Measurements from ENCODE around the gene BRSK2. TPM values are rescaled to one million over a fixed set of nuclear protein-coding genes. Genes with fewer than 3 reads are reported as not detected.

Gene BRSK2
- total and polyA plus RNA-seq, 2 of the 4 experiments (the other 2 are of a cell fraction), result 0.18 to 0.62 TPM

- H3K79me1 ChIP-seq (ENCODE audit: low read depth in 1 of 2, low read length in 2 of 2), result no peaks in the 10 kb centered on the region
Measured at GRCh38 chr11:1387521-1387920, 2.2 kb upstream of the BRSK2 start.

More at GRCh38 chr11:1387521-1387920, 2.2 kb upstream of the BRSK2 start:
- no peaks in the 10 kb centered on the region for H3K9me1 ChIP-seq (ENCODE audit: insufficient read depth, low read length)
- H2AFZ ChIP-seq (replicated peaks; ENCODE audit: low read length, poor library complexity), result no peak overlapping the region
- H4K20me1 ChIP-seq (ENCODE audit: insufficient read depth, low read length), result no peaks in the 10 kb centered on the region
- no peak for DNase-seq
- H3K27me3 ChIP-seq (ENCODE audit: control insufficient read depth, insufficient read depth, low read length), result peaks cover 16% of the 10 kb centered on the region
- WGBS, 2 experiments (ENCODE audit: extremely low coverage in 2 of 2, insufficient read length in 1 of 2), result 97% methylated on average over 8 of the region's 10 CpGs; no CpG with 5 or more reads in 1 of the 2 experiments
- dilution Hi-C loops (cut with HindIII; ENCODE audit: low sequenced_read_pairs, unreplicated experiment) (no loop called here), in situ Hi-C loops (cut with MboI; ENCODE audit: low sequenced_read_pairs) (no loop called here), intact Hi-C loops (cut with micrococcal nuclease) (loop anchor here (5.0 kb wide), 1 partner anchor 125 kb away; no protein-coding TSS in a partner anchor)
- H3K4me3 ChIP-seq (ENCODE audit: insufficient read depth, low read depth, low read length), result no peak overlapping the region
- no peak overlapping the region for H3K56ac ChIP-seq (ENCODE audit: extremely low read depth, insufficient read depth, low read length)
- H2BK20ac ChIP-seq (ENCODE audit: low read depth, low read length), result no peak overlapping the region
- BruUV-seq (replicated peaks), result no TSS peak
- H4K91ac ChIP-seq (ENCODE audit: insufficient read depth, low read depth, low read length), result no peak overlapping the region
- no peak for ATAC-seq (ENCODE audit: low read depth)
- peaks cover 5% of the 10 kb centered on the region; the same call in 1 of the 2 replicates for H3K4me1 ChIP-seq (ENCODE audit: control insufficient read depth, insufficient read depth, low read length)
- H4K5ac ChIP-seq (ENCODE audit: low read depth, low read length), result no peak overlapping the region
- no peak overlapping the region for H3K23ac ChIP-seq (ENCODE audit: low read depth, low read length)
- POLR2A ChIA-PET (ENCODE audit: unreplicated experiment), result no interaction called here
- no peak overlapping the region for H3K14ac ChIP-seq (replicated peaks; ENCODE audit: low read depth, low read length)
- no peak overlapping the region for H2BK120ac ChIP-seq (ENCODE audit: low read depth, low read length)
- no peaks in the 10 kb centered on the region for H3K9me3 ChIP-seq (ENCODE audit: control insufficient read depth, insufficient read depth, low read length)
- no peak overlapping the region for H3K27ac ChIP-seq (ENCODE audit: insufficient read depth, low read length)
- CTCF ChIA-PET, result no interaction called here
- no peak overlapping the region for H3K18ac ChIP-seq (ENCODE audit: low read depth, low read length)
- no peak overlapping the region for H2AK9ac ChIP-seq (replicated peaks; ENCODE audit: low read depth, low read length, poor library complexity)
- H2AK5ac ChIP-seq (ENCODE audit: low read depth, low read length), result no peak overlapping the region
- no peak overlapping the region for H3K4ac ChIP-seq (ENCODE audit: low read depth, low read length)
- H4K8ac ChIP-seq (ENCODE audit: low read depth in 2 of 2, low read length in 2 of 2), result no peak overlapping the region
- no peak overlapping the region for H2BK15ac ChIP-seq (ENCODE audit: low read depth, low read length)
- H3K4me2 ChIP-seq (ENCODE audit: low read depth, low read length), result no peak overlapping the region
- H3K9ac ChIP-seq (ENCODE audit: low read depth, low read length), result no peak overlapping the region
- H3K36me3 ChIP-seq (ENCODE audit: control insufficient read depth, insufficient read depth, low read length), result no peaks in the 10 kb centered on the region
- TF ChIP-seq CHD1 (IDR thresholded peaks at IDR 0.05; ENCODE audit: low read depth, low read length), result no peak
- TF ChIP-seq FOS (IDR thresholded peaks at IDR 0.05; ENCODE audit: low read depth, low read length), result no peak
- TF ChIP-seq MAFK (IDR thresholded peaks at IDR 0.05; ENCODE audit: low read depth, low read length), result no peak
- no peak for TF ChIP-seq NFE2L2 (IDR thresholded peaks at IDR 0.05; ENCODE audit: low read depth, low read length)
- TF ChIP-seq MAZ (IDR thresholded peaks at IDR 0.05; ENCODE audit: borderline replicate concordance, low read depth, low read length), result no peak
- no peak for TF ChIP-seq USF2 (IDR thresholded peaks at IDR 0.05; ENCODE audit: low read depth, low read length)
- TF ChIP-seq RAD21 (IDR thresholded peaks at IDR 0.05; ENCODE audit: low read length), result no peak
- TF ChIP-seq RCOR1 (IDR thresholded peaks at IDR 0.05; ENCODE audit: insufficient replicate concordance, low read length), result no peak
- TF ChIP-seq RFX5 (IDR thresholded peaks at IDR 0.05; ENCODE audit: low read depth, low read length), result no peak
- no peak for TF ChIP-seq POLR2A (IDR thresholded peaks at IDR 0.05; ENCODE audit: low read depth, low read length)
- no peak for TF ChIP-seq SMC3 (IDR thresholded peaks at IDR 0.05; ENCODE audit: low read depth, low read length)
- TF ChIP-seq CTCF (conservative IDR thresholded peaks at IDR 0.05; ENCODE audit: low read depth, low read length), result no peak
- TF ChIP-seq MXI1 (IDR thresholded peaks at IDR 0.05; ENCODE audit: borderline replicate concordance, low read depth, low read length), result no peak
- TF ChIP-seq ELK1 (IDR thresholded peaks at IDR 0.05; ENCODE audit: borderline replicate concordance, low read depth, low read length), result no peak
- TF ChIP-seq CEBPB (IDR thresholded peaks at IDR 0.05; ENCODE audit: low read depth, low read length), result no peak
- TF ChIP-seq BHLHE40 (IDR thresholded peaks at IDR 0.05; ENCODE audit: low read depth, low read length), result no peak
- no peak overlapping the region for H2BK5ac ChIP-seq (ENCODE audit: low read depth, low read length, poor library complexity, severe bottlenecking)

Measured in IMR-90 (cell line).